Stimulated activated CD8-positive, alpha-beta memory T cell treated with anti-CD3 and anti-CD28 coated beads, Interleukin-15, amount 100 ng/mL, for 1 hour (primary cell): Measurements from ENCODE around the gene GSAP.
"Not testable (repeated sequence)": the region's sequence is repeated elsewhere in the genome, so short reads cannot be mapped to it uniquely, and the experiment has no call there.

Experiments used
- DNase-seq: peaks from one replicate; pipeline ENCODE4 v3.0.0-alpha.2; 2020; ENCODE audit warnings: low read depth

Gene GSAP

GRCh38 chr7:77281780-77282478 is 134.2 kb downstream of the GSAP start:
- DNase-seq = no peak

- no peak for DNase-seq
Observed at GRCh38 chr7:77276120-77276519, 140.0 kb downstream of the GSAP start.

- DNase-seq = not testable (repeated sequence)
Observed at GRCh38 chr7:77275663-77276062, 140.5 kb downstream of the GSAP start.

GRCh38 chr7:77271766-77272165 is 144.4 kb downstream of the GSAP start:
- no peak for DNase-seq

GRCh38 chr7:77270094-77270480 is 146.1 kb downstream of the GSAP start:
- no peak for DNase-seq

GRCh38 chr7:77269360-77270093 is 146.6 kb downstream of the GSAP start:
- DNase-seq = no peak

- DNase-seq = no peak
Observed at GRCh38 chr7:77266291-77266794, 149.8 kb downstream of the GSAP start.

- no peak for DNase-seq
Observed at GRCh38 chr7:77265666-77266065, 150.5 kb downstream of the GSAP start.

GRCh38 chr7:77262316-77262715 is 153.8 kb downstream of the GSAP start:
- DNase-seq = no peak
